ENCODE results near the gene ZNF177. TPM values are rescaled to one million over a fixed set of nuclear protein-coding genes. Genes with fewer than 3 reads are reported as not detected.

Gene ZNF177
- total RNA-seq (2022; extraction: Qiagen RNA extraction; ENCODE audit: low read depth), result 0.38 to 0.66 TPM (median 0.54 TPM) in 5 replicates

DNA sequence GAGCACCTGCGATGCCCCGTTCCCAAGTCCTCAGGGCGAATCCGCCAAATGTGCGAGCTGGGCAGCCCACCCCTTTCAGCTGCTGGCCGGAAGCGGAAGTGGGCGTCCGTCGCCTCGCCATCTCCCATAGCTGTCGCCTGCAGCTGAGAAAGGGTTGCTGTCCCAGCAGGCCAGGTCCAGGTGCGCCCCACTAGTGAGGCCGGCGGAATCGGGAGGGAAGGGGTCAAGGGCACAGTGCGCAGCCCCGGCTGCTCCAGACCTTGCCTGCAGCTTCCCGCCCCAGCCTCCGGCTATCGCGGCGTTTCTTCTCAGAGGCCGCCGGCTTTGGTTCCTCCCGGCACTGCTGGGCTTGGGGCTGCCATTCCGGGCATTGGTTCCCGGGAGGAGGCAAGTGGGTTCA is at the start of gene ZNF177:
ZNF177 (plus strand) TSS at position 109 of the 400 bp plus-strand sequence. CDS start 15,299 bp downstream, outside the sequence.

DNA sequence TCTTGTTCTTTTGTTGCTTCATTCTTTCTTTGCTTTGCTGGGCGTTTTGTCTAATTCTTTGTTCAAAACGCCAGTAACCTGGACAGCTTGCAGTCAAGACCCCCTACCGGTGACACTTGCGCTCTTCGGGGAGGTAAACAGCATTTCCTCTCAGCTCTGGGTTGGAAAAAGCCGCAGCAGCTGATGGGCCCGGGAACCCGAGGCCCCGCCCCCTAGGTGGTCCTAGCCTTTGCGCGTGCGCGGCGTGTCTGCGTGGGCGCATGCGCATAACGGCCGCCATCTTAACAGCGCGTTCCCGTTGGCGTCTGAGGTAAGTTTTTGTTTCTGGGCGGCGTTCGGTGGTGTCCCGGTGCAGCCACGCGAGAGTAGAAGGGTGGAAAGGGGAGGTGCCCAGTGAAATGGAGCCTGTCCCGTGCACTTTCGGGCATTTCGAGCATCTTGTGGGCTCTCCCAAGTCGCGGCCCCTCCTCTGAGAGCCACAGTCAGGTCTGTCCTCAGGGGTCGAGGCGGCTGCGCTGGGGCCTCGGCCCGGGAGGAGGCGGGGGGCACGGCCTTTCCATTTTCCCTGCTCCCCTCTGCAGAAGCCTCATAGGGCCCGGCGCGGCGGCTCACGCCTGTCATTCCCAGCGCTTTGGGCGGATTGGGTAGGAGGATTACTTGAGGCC is 38.8 kb upstream of the ZNF177 start, which contains the start of gene ZNF559:
ZNF559 (plus strand) TSS at position 261 of the 665 bp plus-strand sequence. CDS start 14,371 bp downstream, outside the sequence.

Other genes with a start within 250 kb of the ZNF177 start
- not detected in 5 replicates for gene OR7G1, start 247.2 kb upstream of the ZNF177 start, total RNA-seq (2022; extraction: Qiagen RNA extraction; ENCODE audit: low read depth)
- gene OR7G3, start 236.1 kb upstream of the ZNF177 start, total RNA-seq (2022; extraction: Qiagen RNA extraction; ENCODE audit: low read depth), result not detected in 5 replicates
- 17.9 to 20.8 TPM (median 18.8 TPM) in 5 replicates for gene ZNF317, start 222.6 kb upstream of the ZNF177 start, total RNA-seq (2022; extraction: Qiagen RNA extraction; ENCODE audit: low read depth)
- not detected in 5 replicates for gene OR7D2, start 184.0 kb upstream of the ZNF177 start, total RNA-seq (2022; extraction: Qiagen RNA extraction; ENCODE audit: low read depth)
- not detected in 5 replicates for gene OR7D4, start 143.4 kb upstream of the ZNF177 start, total RNA-seq (2022; extraction: Qiagen RNA extraction; ENCODE audit: low read depth)
- gene OR7E24, start 112.1 kb upstream of the ZNF177 start, total RNA-seq (2022; extraction: Qiagen RNA extraction; ENCODE audit: low read depth), result not detected in 5 replicates
- gene ZNF699, start 53.2 kb upstream of the ZNF177 start, total RNA-seq (2022; extraction: Qiagen RNA extraction; ENCODE audit: low read depth), result 0.63 to 1.7 TPM (median 0.87 TPM) in 5 replicates
- gene ZNF559, start 38.8 kb upstream of the ZNF177 start, total RNA-seq (2022; extraction: Qiagen RNA extraction; ENCODE audit: low read depth), result 3.5 to 6.0 TPM (median 4.9 TPM) in 5 replicates
- 2.9 to 4.7 TPM (median 3.8 TPM) in 5 replicates for gene ZNF266, start 72.6 kb downstream of the ZNF177 start, total RNA-seq (2022; extraction: Qiagen RNA extraction; ENCODE audit: low read depth)
- not detected in 5 replicates for gene ZNF560, start 135.6 kb downstream of the ZNF177 start, total RNA-seq (2022; extraction: Qiagen RNA extraction; ENCODE audit: low read depth)
- 0.85 to 1.7 TPM (median 1.1 TPM) in 5 replicates for gene ZNF426, start 175.6 kb downstream of the ZNF177 start, total RNA-seq (2022; extraction: Qiagen RNA extraction; ENCODE audit: low read depth)
- 3.1 to 5.1 TPM (median 3.7 TPM) in 5 replicates for gene ZNF121, start 221.5 kb downstream of the ZNF177 start, total RNA-seq (2022; extraction: Qiagen RNA extraction; ENCODE audit: low read depth)

All from A549 treated with RU486 at 1 μM for 4 hours (cell line).